ENCODE data around the gene SLC16A6.
A peak's percentile ranks its signal among the peaks of the same experiment; 100 is the strongest.
"Not testable (repeated sequence)": the region's sequence is repeated elsewhere in the genome, so short reads cannot be mapped to it uniquely, and the experiment has no call there.

SLC16A6 gene

DNA sequence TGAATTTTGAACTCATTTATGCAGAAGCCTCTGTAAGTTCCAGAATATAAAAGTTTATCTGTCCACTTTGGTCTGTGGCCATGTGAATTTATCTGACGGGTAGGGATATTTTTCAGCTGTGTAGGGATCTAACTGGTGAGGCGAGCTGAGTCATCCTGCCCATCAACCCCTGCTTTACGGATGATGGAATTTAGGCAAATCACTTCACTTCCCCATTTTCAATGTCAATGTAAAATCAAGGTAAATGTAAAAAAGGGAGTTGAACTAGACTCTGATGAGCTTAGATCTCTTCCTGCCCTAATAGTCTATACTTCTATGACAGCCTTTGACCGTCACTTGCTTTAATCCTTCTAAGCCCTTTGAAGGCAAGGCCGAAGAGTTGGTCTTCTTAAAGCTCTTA is 2.6 kb downstream of the SLC16A6 start:
- Histone ChIP-seq H3K27ac (ENCODE audit: low read length) (no peak overlapping the region), H3K9ac (ENCODE audit: low read length) (no peak overlapping the region), H3K9me3 (ENCODE audit: control insufficient read depth, low read depth, low read length) (no peaks in the 10 kb centered on the region), H3K4me1 (ENCODE audit: control insufficient read depth, low read depth, low read length) (peaks cover 14% of the 10 kb centered on the region), H3K36me3 (ENCODE audit: control insufficient read depth, low read depth, low read length) (no peaks in the 10 kb centered on the region), H3K4me3 (ENCODE audit: low read length) (no peak overlapping the region), H3K27me3 (ENCODE audit: control insufficient read depth, insufficient read depth, low read length) (peaks cover 43% of the 10 kb centered on the region)

DNA sequence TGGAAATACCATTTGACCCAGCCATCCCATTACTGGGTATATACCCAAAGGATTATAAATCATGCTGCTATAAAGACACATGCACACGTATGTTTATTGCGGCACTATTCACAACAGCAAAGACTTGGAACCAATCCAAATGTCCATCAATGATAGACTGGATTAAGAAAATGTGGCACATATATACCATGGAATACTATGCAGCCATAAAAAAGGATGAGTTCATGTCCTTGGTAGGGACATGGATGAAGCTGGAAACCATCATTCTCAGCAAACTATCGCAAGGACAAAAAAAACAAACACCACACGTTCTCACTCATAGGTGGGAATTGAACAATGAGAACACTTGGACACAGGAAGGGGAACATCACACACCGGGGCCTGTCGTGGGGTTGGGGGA is 9.0 kb downstream of the SLC16A6 start:
- H3K4me1 ChIP-seq (ENCODE audit: control insufficient read depth, low read depth, low read length) = not testable (repeated sequence)

DNA sequence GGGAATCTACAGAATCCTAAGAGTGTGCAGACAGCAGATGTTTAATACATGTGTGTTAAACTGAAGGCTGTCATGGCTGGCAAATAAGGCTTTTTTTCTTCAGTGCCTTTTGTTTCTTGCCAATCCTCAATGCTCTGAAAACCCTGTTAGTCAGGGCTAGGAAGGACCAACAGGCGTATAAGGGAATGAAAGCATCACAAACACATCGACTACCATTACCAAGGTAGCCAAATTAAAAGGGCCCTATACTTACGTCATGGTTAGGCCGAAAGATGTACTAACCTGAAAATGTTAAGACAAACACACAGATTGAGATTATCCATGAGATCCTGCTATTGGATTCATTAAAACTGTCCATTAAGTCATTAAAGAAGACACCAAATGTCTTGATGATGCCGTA is 13.1 kb downstream of the SLC16A6 start:
- Histone ChIP-seq H3K4me3 (ENCODE audit: low read length) (no peak overlapping the region), H3K27me3 (ENCODE audit: control insufficient read depth, insufficient read depth, low read length) (no peaks in the 10 kb centered on the region), H3K36me3 (ENCODE audit: control insufficient read depth, low read depth, low read length) (no peaks in the 10 kb centered on the region), H3K27ac (ENCODE audit: low read length) (no peak overlapping the region), H3K4me1 (ENCODE audit: control insufficient read depth, low read depth, low read length) (no peaks in the 10 kb centered on the region), H3K9me3 (ENCODE audit: control insufficient read depth, low read depth, low read length) (peaks cover 5% of the 10 kb centered on the region), H3K9ac (ENCODE audit: low read length) (no peak overlapping the region)

More for the DNA sequence above, 9.0 kb downstream of the SLC16A6 start:
- H3K4me3 ChIP-seq (ENCODE audit: low read length); H3K9me3 ChIP-seq (ENCODE audit: control insufficient read depth, low read depth, low read length); H3K27ac ChIP-seq (ENCODE audit: low read length); H3K27me3 ChIP-seq (ENCODE audit: control insufficient read depth, insufficient read depth, low read length); H3K9ac ChIP-seq (ENCODE audit: low read length); H3K36me3 ChIP-seq (ENCODE audit: control insufficient read depth, low read depth, low read length): not testable (repeated sequence)

DNA sequence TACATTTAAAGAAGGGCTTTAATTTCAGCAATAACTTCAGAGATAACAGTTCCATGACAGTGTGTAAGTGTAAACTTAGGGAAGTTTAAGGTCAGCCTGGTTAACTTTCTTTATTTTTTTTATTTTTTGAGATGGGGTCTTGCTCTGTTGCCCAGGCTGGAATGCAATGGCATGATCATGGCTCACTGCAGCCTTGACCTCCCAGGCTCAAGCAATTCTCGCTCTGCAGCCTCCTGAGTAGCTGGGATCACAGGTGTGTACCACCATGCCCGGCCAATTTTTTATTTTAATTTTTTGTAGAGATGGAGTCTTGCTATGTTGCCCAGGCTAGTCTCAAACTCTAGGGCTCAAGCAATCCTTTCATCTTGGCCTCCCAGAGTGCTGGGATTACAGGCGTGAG is 14.6 kb downstream of the SLC16A6 start:
- not testable (repeated sequence) for H3K4me1 ChIP-seq (ENCODE audit: control insufficient read depth, low read depth, low read length); H3K9ac ChIP-seq (ENCODE audit: low read length); H3K9me3 ChIP-seq (ENCODE audit: control insufficient read depth, low read depth, low read length); H3K27me3 ChIP-seq (ENCODE audit: control insufficient read depth, insufficient read depth, low read length); H3K27ac ChIP-seq (ENCODE audit: low read length); H3K4me3 ChIP-seq (ENCODE audit: low read length); H3K36me3 ChIP-seq (ENCODE audit: control insufficient read depth, low read depth, low read length)

DNA sequence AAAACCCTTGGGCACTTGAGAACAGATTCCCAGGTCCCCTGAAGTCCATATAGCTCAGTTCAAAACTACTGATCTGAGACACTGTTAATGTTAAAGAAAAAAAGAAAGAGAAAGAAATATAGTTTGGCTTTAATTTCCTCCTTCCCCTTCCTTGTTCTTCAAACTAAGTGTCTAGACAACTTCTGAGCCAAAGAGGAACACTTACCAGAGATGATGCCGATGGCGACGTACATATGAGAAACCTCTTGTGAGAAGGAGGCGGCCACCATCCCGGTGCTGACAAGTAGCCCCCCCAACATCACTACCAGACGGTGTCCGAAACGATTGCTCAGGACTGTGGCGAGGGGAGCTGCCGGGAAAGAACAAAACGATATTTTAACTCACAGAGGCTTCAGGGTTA is 17.2 kb downstream of the SLC16A6 start:
- Histone ChIP-seq H3K36me3 (ENCODE audit: control insufficient read depth, low read depth, low read length) (no peaks in the 10 kb centered on the region), H3K4me3 (ENCODE audit: low read length) (no peak overlapping the region), H3K27me3 (ENCODE audit: control insufficient read depth, insufficient read depth, low read length) (no peaks in the 10 kb centered on the region), H3K9ac (ENCODE audit: low read length) (no peak overlapping the region), H3K4me1 (ENCODE audit: control insufficient read depth, low read depth, low read length) (no peaks in the 10 kb centered on the region), H3K27ac (ENCODE audit: low read length) (no peak overlapping the region), H3K9me3 (ENCODE audit: control insufficient read depth, low read depth, low read length) (peaks cover 5% of the 10 kb centered on the region)

DNA sequence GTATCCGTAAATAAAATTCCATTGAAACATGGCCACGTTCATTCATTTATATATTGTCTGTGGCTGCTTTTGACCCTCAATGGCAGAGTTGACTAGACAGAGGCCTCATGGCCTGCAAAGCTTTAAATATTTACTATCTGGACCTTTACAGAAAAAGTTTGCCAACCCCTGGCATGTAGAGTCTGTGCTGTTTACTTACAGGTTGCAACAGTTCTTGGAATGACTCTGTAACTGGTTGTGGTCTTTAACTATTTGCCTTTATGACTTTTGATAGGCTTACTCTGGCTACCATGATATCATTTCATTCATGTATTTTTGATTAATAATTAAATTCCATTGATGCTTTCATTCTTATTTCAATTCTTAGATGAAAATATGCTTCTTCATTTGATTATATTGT is 25.1 kb downstream of the SLC16A6 start:
- not testable (repeated sequence) for H3K36me3 ChIP-seq (ENCODE audit: control insufficient read depth, low read depth, low read length); H3K27ac ChIP-seq (ENCODE audit: low read length); H3K27me3 ChIP-seq (ENCODE audit: control insufficient read depth, insufficient read depth, low read length); H3K9ac ChIP-seq (ENCODE audit: low read length); H3K9me3 ChIP-seq (ENCODE audit: control insufficient read depth, low read depth, low read length); H3K4me3 ChIP-seq (ENCODE audit: low read length); H3K4me1 ChIP-seq (ENCODE audit: control insufficient read depth, low read depth, low read length)

DNA sequence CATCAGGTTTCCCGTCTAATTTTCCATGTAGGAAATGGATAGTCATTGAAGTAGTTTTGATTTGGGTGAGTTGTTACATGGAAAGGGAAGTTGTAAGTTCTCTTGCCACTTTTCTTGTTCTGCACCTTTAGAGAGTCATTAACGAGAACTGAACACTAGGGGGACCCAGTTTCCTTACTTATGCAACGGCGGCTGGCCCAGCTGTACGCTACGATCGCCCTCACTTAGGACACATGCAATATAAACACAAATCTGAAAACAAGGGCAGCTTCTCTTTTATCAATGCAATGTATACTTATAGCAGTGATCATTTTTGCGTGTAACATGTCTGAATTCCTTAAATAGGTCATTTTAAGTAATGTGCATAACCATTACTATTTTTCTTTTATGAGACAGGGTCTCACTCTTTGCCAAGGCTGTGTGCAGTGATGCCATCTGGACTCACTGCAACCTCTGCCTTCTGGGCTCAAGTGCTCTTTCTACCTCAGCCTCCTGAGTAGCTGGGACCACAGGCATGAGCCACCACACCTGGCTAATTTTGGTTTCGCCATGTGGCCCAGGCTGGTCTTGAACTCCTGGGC is 27.7 kb downstream of the SLC16A6 start:
- H3K36me3 ChIP-seq (ENCODE audit: control insufficient read depth, low read depth, low read length); H3K4me3 ChIP-seq (ENCODE audit: low read length); H3K4me1 ChIP-seq (ENCODE audit: control insufficient read depth, low read depth, low read length); H3K27me3 ChIP-seq (ENCODE audit: control insufficient read depth, insufficient read depth, low read length); H3K9me3 ChIP-seq (ENCODE audit: control insufficient read depth, low read depth, low read length); H3K27ac ChIP-seq (ENCODE audit: low read length); H3K9ac ChIP-seq (ENCODE audit: low read length): not testable (repeated sequence)

DNA sequence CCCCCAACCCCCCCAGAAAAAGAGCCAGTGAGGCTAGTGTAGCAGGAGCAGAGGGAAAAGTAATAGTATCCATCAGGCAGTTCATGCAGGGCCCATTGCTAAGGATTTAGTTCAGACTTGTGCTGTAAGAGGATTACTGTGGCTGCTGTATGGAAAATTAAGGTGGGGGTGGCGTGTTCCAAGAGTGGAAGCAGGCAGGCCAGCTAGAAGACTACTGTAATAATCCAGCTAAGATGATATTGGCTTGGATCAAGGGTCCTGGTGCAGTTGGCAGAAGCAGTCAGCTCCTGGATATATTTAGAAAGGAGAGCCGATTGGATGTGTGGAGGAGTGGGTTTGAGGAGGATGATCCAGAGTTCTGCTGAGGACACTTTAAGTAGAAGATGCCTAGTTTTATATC is 28.5 kb downstream of the SLC16A6 start:
- H3K4me1 ChIP-seq (ENCODE audit: control insufficient read depth, low read depth, low read length); H3K9ac ChIP-seq (ENCODE audit: low read length); H3K27ac ChIP-seq (ENCODE audit: low read length); H3K27me3 ChIP-seq (ENCODE audit: control insufficient read depth, insufficient read depth, low read length); H3K4me3 ChIP-seq (ENCODE audit: low read length); H3K36me3 ChIP-seq (ENCODE audit: control insufficient read depth, low read depth, low read length); H3K9me3 ChIP-seq (ENCODE audit: control insufficient read depth, low read depth, low read length): not testable (repeated sequence)

DNA sequence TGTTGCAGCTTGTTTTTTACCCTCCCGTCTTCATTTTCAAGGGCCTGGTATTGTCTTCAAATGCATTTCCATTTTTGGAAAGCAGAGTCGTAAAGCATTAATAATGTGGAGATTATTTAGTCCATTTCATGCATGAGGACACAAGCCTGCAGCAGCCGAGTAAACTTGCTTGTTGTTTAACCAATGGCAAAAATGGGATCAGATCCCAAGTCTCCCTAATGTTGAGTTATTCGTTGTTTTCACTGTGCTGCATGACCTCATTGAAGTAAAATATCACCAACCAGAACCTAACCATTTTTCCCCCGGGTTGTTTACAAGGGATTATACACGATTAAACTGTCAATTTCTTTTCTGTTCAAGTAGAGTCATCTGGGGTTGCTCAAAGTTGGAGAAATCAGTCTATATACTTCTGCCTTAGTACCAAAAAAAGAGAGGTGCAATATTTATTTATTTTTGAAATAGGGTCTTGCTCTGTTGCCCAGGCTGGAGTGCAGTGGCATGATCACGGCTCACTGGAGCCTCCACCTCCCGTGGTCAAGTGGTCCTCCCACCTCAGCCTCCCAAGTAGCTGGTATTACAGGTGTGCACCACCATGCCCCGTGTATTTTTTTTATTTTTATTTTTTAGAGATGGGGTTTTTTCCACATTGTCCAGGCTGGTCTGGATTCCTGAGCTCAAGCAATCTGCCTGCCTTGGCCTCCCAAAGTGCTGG is 30.7 kb downstream of the SLC16A6 start:
- H3K27ac ChIP-seq (ENCODE audit: low read length) = no peak overlapping the region
- peaks cover 11% of the 10 kb centered on the region for H3K36me3 ChIP-seq (ENCODE audit: control insufficient read depth, low read depth, low read length)
- H3K27me3 ChIP-seq (ENCODE audit: control insufficient read depth, insufficient read depth, low read length) = no peaks in the 10 kb centered on the region
- H3K4me1 ChIP-seq (ENCODE audit: control insufficient read depth, low read depth, low read length) = peaks cover 4% of the 10 kb centered on the region
- H3K4me3 ChIP-seq (ENCODE audit: low read length) = no peak overlapping the region
- H3K9ac ChIP-seq (ENCODE audit: low read length) = no peak overlapping the region
- H3K9me3 ChIP-seq (ENCODE audit: control insufficient read depth, low read depth, low read length) = no peaks in the 10 kb centered on the region

DNA sequence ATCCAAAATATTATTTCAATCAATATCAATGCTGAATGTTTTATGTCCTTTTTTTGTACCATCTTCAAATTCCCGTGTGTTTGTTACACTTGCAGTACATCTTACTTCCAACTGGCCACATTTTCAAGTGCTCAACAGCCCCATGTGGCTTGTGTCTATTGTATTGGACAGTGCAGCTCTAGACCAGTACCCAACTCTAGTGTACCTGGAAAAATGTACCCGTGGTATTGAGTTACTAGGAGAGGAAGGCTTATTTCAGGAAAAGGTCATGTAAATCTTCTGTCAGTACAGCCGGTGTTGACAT is 31.3 kb downstream of the SLC16A6 start:
- not testable (repeated sequence) for H3K27me3 ChIP-seq (ENCODE audit: control insufficient read depth, insufficient read depth, low read length); H3K4me1 ChIP-seq (ENCODE audit: control insufficient read depth, low read depth, low read length); H3K9me3 ChIP-seq (ENCODE audit: control insufficient read depth, low read depth, low read length); H3K27ac ChIP-seq (ENCODE audit: low read length)
- H3K4me3 ChIP-seq (ENCODE audit: low read length) = peak overlapping the region; percentile 40
- peak overlapping the region; percentile 6 for H3K9ac ChIP-seq (ENCODE audit: low read length)
- H3K36me3 ChIP-seq (ENCODE audit: control insufficient read depth, low read depth, low read length) = peaks cover 13% of the 10 kb centered on the region

DNA sequence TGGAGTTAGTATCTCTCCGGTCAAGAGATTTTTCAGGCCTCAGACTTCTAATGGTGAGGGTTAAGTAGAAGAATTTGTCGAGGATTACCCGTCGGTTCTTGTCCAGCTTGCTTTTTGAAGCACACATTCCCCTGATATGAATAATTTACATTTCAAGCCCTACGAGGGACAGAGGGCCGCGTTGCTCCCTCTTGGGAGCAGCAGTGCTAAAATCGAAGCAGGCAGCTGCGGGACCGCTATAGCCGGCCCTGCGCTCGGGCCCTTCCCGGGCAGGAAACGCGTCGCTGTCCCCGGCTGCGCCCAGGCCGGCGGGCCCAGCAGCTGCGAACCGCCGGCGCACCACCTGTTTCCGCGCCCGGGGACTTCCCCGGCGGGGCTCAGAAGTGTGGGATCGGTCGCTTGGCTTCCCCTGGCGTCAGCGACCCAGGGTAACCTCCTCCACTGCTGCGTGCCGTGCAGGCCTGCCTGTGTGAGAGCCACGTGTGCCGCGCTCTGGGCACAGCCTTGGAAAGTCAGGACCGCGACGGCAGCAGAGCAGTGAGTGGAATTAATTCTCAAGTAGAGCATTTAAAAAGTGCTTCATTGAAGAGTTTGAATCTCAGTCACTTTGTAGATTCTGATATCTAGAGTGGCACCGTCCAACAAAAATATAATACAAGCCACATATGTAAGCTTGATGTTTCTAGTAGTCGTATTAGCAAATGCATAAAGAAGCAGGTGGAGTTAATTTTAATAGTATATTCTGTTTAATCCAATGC is 31.9 kb downstream of the SLC16A6 start:
- Histone ChIP-seq H3K9ac (ENCODE audit: low read length) (peak overlapping the region; percentile 6), H3K4me3 (ENCODE audit: low read length) (peak overlapping the region; percentile 51), H3K36me3 (ENCODE audit: control insufficient read depth, low read depth, low read length) (peaks cover 18% of the 10 kb centered on the region)
- not testable (repeated sequence) for H3K9me3 ChIP-seq (ENCODE audit: control insufficient read depth, low read depth, low read length); H3K4me1 ChIP-seq (ENCODE audit: control insufficient read depth, low read depth, low read length); H3K27me3 ChIP-seq (ENCODE audit: control insufficient read depth, insufficient read depth, low read length); H3K27ac ChIP-seq (ENCODE audit: low read length)

DNA sequence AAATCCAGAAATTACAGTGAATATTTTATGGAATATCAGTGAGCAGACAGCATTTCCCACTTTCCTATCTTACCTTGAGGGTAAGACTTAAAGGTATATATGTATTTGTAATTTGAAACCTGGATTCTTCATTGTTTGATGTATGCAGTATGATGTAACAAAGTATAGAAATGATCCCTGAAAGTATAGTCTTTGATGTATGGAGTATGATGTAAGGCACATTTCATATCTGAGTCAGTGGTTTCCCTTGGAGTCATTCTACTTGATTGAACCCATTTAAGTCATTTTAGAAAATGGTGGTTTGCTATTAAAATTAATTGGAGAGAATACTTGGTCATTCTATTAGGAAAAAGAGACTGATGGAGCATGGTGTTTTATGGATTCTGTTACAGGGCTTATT is 33.0 kb downstream of the SLC16A6 start:
- H3K9me3 ChIP-seq (ENCODE audit: control insufficient read depth, low read depth, low read length) = no peaks in the 10 kb centered on the region
- peaks cover 23% of the 10 kb centered on the region for H3K36me3 ChIP-seq (ENCODE audit: control insufficient read depth, low read depth, low read length)
- H3K27me3 ChIP-seq (ENCODE audit: control insufficient read depth, insufficient read depth, low read length) = no peaks in the 10 kb centered on the region
- H3K27ac ChIP-seq (ENCODE audit: low read length) = no peak overlapping the region
- H3K4me3 ChIP-seq (ENCODE audit: low read length) = no peak overlapping the region
- no peak overlapping the region for H3K9ac ChIP-seq (ENCODE audit: low read length)
- peaks cover 8% of the 10 kb centered on the region for H3K4me1 ChIP-seq (ENCODE audit: control insufficient read depth, low read depth, low read length)
